Neural cell (in vitro differentiated cells): Measurements from ENCODE around the gene SMIM38. TPM values are rescaled to one million over a fixed set of nuclear protein-coding genes. Genes with fewer than 3 reads are reported as not detected.

Experiments
- H2AFZ ChIP-seq: fragments of 200-600, 300-800 bp; sonication (generic), shearing (Covaris generic); 2 replicates; pipeline ENCODE4 v1.6.0; 2014; ENCODE audit warnings: low read depth, mild to moderate bottlenecking, antibody characterized with exemption, low read length, moderate library complexity
- H3F3A ChIP-seq: fragments of 200-600 bp; shearing (Covaris generic); 2 replicates; pipeline ENCODE4 v1.6.1; 2016; ENCODE audit warnings: mild to moderate bottlenecking, moderate library complexity, mixed read lengths, antibody characterized with exemption, low read length; ENCODE audit not compliant: insufficient read depth, poor library complexity, severe bottlenecking
- H3K27ac ChIP-seq: fragments of 200-600, 300-800 bp; sonication (generic), shearing (Covaris generic); 2 replicates; pipeline ENCODE4 v1.5.1; 2014; ENCODE audit warnings: mild to moderate bottlenecking, low read length, moderate library complexity
- H3K27me3 ChIP-seq: fragments of 300-800, 200-600 bp; sonication (generic), shearing (Covaris generic); 2 replicates; pipeline ENCODE4 v1.6.0; 2014; ENCODE audit warnings: mild to moderate bottlenecking, low read depth, low read length, moderate library complexity; ENCODE audit not compliant: insufficient read depth
- H3K36me3 ChIP-seq: fragments of 300-800, 200-600 bp; sonication (generic), shearing (Covaris generic); 2 replicates; pipeline ENCODE4 v1.5.1; 2014; ENCODE audit warnings: mild to moderate bottlenecking, antibody characterized with exemption, low read length, moderate library complexity; ENCODE audit not compliant: insufficient read depth
- H3K4me2 ChIP-seq: fragments of 300-800, 200-600 bp; sonication (generic), shearing (Covaris generic); 2 replicates; pipeline ENCODE4 v1.6.0; 2014; ENCODE audit warnings: mild to moderate bottlenecking, low read length
- H3K4me3 ChIP-seq: fragments of 300-800, 200-600 bp; sonication (generic), shearing (Covaris generic); 2 replicates; pipeline ENCODE4 v1.5.1; 2014; ENCODE audit warnings: mild to moderate bottlenecking, low read length, moderate library complexity
- H3K79me2 ChIP-seq: fragments of 200-600 bp; shearing (Covaris generic); replicated peaks from 2 replicates; pipeline ENCODE4 v1.6.0; 2014; ENCODE audit warnings: mild to moderate bottlenecking, low read length, moderate library complexity; ENCODE audit not compliant: insufficient read depth
- H3K9ac ChIP-seq: fragments of 300-800, 200-600 bp; sonication (generic), shearing (Covaris generic); 2 replicates; pipeline ENCODE4 v1.6.1; 2016; ENCODE audit warnings: mild to moderate bottlenecking, low read length, mixed read lengths
- H3K9me2 ChIP-seq: fragments of 200-600 bp; shearing (Covaris generic); 2 replicates; pipeline ENCODE4 v1.6.1; 2016; ENCODE audit warnings: mild to moderate bottlenecking, low read length, mixed read lengths; ENCODE audit not compliant: insufficient read depth
- H3K9me3 ChIP-seq: fragments of 200-600, 300-800 bp; sonication (generic), shearing (Covaris generic); 2 replicates; pipeline ENCODE4 v1.6.1; 2016; ENCODE audit warnings: mild to moderate bottlenecking, mixed run types, low read length, moderate library complexity, mixed read lengths
- H4K20me1 ChIP-seq: fragments of 200-600 bp; shearing (Covaris generic); 2 replicates; pipeline ENCODE4 v1.6.1; 2016; ENCODE audit warnings: mild to moderate bottlenecking, mixed run types; ENCODE audit not compliant: insufficient read depth
- EP300 ChIP-seq: fragments of 450-650 bp; conservative IDR thresholded peaks from 2 replicates; pipeline ENCODE4 v1.6.1; 2014; ENCODE audit warnings: antibody characterized with exemption, mild to moderate bottlenecking, moderate library complexity; ENCODE audit not compliant: poor library complexity, severe bottlenecking
- EZH2 ChIP-seq: fragments of 200-600, 300-800 bp; shearing (Covaris generic), sonication (generic); IDR thresholded peaks from 2 replicates; pipeline ENCODE4 v1.6.1; 2014; ENCODE audit warnings: antibody characterized with exemption, low read length, borderline replicate concordance, mild to moderate bottlenecking; ENCODE audit not compliant: insufficient read depth, poor library complexity, severe bottlenecking
- MXI1 ChIP-seq: fragments of 450-650 bp; conservative IDR thresholded peaks from 2 replicates; pipeline ENCODE4 v1.6.1; 2014; ENCODE audit warnings: antibody characterized with exemption, mild to moderate bottlenecking; ENCODE audit not compliant: poor library complexity, severe bottlenecking
- POLR2AphosphoS5 ChIP-seq: IDR thresholded peaks from 2 replicates; pipeline ENCODE4 v1.6.1; 2012
- RAD21 ChIP-seq: fragments of 450-650 bp; conservative IDR thresholded peaks from 2 replicates; pipeline ENCODE4 v1.6.1; 2014; ENCODE audit warnings: antibody characterized with exemption, mild to moderate bottlenecking, moderate library complexity
- SMC3 ChIP-seq: fragments of 450-650 bp; conservative IDR thresholded peaks from 2 replicates; pipeline ENCODE4 v1.6.1; 2014; ENCODE audit warnings: antibody characterized with exemption, mild to moderate bottlenecking, moderate library complexity; ENCODE audit not compliant: poor library complexity
- TAF1 ChIP-seq: IDR thresholded peaks from 2 replicates; pipeline ENCODE4 v1.6.1; 2012; ENCODE audit warnings: low read depth
- polyA plus RNA-seq: library from polyadenylated mRNA; depleted of rRNA; stranded (reverse); fragments of >200 nt; gene quantifications from 2 replicates; pipeline ENCODE4 v1.2.3, GENCODE V29; 2014
- TF ChIP-seq, protein P1 (sequence below): fragments of 450-650 bp; IDR thresholded peaks from 2 replicates; pipeline ENCODE4 v1.5.1; 2014; ENCODE audit warnings: antibody characterized with exemption, mild to moderate bottlenecking, moderate library complexity; ENCODE audit not compliant: poor library complexity, severe bottlenecking
- TF ChIP-seq, protein P2 (sequence below): IDR thresholded peaks from 2 replicates; pipeline ENCODE4 v1.6.1; 2012; ENCODE audit warnings: borderline replicate concordance

Gene SMIM38
- polyA plus RNA-seq, 1 donor from 2014 or later, result 1.9 TPM

DNA sequence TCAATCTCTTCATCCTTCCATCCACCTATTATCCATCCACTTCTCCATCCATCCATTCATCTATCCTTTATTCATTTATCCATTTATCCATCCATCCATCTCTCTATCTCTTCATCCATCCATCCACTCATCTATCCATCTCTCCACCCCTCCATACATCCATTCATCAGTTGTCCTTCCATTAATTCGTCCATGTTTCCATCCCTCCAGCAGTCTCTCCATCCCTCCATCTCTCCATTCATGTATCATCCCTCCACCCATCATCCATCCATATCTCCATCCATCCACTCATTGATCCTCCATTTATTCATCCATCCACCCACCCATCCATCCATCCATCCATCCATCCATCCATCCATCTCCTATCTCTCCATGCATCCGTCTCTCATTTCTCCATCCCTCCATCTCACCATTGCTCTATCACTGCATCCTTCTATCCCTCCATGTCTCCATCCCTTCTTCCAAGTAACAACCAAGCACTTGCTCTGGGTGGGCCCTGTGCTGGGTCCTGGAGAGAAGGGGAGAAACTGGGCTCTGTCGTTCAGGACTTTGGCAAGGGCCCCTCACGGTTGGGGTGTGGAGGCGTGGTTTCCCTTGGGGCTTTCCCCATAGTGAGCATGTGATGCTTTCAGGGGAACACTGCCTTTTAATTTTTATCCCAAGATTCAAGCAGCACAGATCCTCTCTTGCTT, 43.3 kb downstream of the SMIM38 start:
- H3K79me2 ChIP-seq, result no peaks in the 10 kb centered on the region
- no peak overlapping the region for H3K4me2 ChIP-seq
- no peaks in the 10 kb centered on the region for H3K36me3 ChIP-seq
- no peak overlapping the region for H3K4me3 ChIP-seq
- no peaks in the 10 kb centered on the region for H4K20me1 ChIP-seq
- no peaks in the 10 kb centered on the region for H3K27me3 ChIP-seq
- no peak overlapping the region for H3K9ac ChIP-seq
- TF ChIP-seq EZH2 (no peak), POLR2AphosphoS5 (no peak), RAD21 (no peak), MXI1 (no peak), SMC3 (no peak), EP300 (no peak), TAF1 (no peak)
- TF ChIP-seq, protein P1, sequence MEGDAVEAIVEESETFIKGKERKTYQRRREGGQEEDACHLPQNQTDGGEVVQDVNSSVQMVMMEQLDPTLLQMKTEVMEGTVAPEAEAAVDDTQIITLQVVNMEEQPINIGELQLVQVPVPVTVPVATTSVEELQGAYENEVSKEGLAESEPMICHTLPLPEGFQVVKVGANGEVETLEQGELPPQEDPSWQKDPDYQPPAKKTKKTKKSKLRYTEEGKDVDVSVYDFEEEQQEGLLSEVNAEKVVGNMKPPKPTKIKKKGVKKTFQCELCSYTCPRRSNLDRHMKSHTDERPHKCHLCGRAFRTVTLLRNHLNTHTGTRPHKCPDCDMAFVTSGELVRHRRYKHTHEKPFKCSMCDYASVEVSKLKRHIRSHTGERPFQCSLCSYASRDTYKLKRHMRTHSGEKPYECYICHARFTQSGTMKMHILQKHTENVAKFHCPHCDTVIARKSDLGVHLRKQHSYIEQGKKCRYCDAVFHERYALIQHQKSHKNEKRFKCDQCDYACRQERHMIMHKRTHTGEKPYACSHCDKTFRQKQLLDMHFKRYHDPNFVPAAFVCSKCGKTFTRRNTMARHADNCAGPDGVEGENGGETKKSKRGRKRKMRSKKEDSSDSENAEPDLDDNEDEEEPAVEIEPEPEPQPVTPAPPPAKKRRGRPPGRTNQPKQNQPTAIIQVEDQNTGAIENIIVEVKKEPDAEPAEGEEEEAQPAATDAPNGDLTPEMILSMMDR, result no peak
- TF ChIP-seq, protein P2, sequence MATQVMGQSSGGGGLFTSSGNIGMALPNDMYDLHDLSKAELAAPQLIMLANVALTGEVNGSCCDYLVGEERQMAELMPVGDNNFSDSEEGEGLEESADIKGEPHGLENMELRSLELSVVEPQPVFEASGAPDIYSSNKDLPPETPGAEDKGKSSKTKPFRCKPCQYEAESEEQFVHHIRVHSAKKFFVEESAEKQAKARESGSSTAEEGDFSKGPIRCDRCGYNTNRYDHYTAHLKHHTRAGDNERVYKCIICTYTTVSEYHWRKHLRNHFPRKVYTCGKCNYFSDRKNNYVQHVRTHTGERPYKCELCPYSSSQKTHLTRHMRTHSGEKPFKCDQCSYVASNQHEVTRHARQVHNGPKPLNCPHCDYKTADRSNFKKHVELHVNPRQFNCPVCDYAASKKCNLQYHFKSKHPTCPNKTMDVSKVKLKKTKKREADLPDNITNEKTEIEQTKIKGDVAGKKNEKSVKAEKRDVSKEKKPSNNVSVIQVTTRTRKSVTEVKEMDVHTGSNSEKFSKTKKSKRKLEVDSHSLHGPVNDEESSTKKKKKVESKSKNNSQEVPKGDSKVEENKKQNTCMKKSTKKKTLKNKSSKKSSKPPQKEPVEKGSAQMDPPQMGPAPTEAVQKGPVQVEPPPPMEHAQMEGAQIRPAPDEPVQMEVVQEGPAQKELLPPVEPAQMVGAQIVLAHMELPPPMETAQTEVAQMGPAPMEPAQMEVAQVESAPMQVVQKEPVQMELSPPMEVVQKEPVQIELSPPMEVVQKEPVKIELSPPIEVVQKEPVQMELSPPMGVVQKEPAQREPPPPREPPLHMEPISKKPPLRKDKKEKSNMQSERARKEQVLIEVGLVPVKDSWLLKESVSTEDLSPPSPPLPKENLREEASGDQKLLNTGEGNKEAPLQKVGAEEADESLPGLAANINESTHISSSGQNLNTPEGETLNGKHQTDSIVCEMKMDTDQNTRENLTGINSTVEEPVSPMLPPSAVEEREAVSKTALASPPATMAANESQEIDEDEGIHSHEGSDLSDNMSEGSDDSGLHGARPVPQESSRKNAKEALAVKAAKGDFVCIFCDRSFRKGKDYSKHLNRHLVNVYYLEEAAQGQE, result no peak
- no peaks in the 10 kb centered on the region for H3K9me2 ChIP-seq
- no peak overlapping the region for H3K27ac ChIP-seq
- H3F3A ChIP-seq, result no peaks in the 10 kb centered on the region
- no peak overlapping the region for H2AFZ ChIP-seq
- no peaks in the 10 kb centered on the region for H3K9me3 ChIP-seq

DNA sequence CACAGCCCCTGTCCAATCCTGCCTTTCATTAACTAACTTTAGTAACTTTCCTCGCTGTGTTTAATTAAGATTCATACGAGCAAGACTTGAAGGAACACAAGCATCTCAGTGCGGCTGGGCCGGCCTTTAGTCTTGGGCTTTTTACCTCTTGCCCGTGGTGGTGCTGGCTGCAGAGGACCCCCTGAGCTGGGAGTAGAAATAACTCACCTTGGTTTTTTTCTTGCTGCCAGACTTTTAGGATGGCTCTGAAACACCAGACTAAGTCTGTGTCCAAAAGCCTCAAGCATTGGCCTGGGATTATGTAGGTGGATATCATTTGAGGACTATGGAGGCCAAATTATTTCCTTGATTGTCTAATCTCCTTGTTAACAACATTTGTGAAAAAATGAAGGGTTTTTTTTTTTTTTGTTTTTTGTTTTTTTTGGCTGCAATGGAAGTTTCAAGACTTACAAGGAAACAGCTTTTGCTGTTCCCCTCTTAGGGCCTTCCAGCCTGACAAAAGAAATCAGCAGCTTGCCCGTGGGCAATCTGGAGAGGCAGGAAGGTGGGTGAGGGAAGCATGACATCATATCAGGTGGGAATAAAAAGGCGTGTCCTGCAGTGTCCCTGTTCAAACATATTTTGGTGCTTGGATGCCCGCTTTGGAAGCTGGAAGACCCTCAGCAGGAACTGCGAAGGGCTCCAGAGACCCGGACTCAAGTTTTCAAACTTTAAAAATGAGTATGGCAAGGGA, 44.0 kb downstream of the SMIM38 start:
- Histone ChIP-seq H2AFZ (no peak overlapping the region), H4K20me1 (no peaks in the 10 kb centered on the region), H3K27ac (no peak overlapping the region), H3K9ac (no peak overlapping the region), H3K4me2 (no peak overlapping the region), H3K9me3 (no peaks in the 10 kb centered on the region), H3F3A (no peaks in the 10 kb centered on the region), H3K27me3 (no peaks in the 10 kb centered on the region), H3K4me3 (no peak overlapping the region), H3K9me2 (no peaks in the 10 kb centered on the region), H3K79me2 (no peaks in the 10 kb centered on the region), H3K36me3 (no peaks in the 10 kb centered on the region)
- TF ChIP-seq, protein P2, result no peak
- no peak for TF ChIP-seq EZH2
